Stomach (tissue), 9 donors: ENCODE results near the gene COL16A1. TPM values are rescaled to one million over a fixed set of nuclear protein-coding genes. Genes with fewer than 3 reads are reported as not detected.
A peak's percentile ranks its signal among the peaks of the same experiment; 100 is the strongest.

Experiments used
- DNase-seq, 2 donors: peaks; one replicate each; pipeline versions ENCODE4 v3.0.0 to v3.0.0-alpha.2; 2013 to 2019
- H3K27ac ChIP-seq, 5 donors: fragments of 200-600 bp in 4 of 5; sonication (generic) in 4 of 5; one replicate each; pipeline ENCODE4 v1.5.1; 2013 to 2019; ENCODE audit warnings: mild to moderate bottlenecking in 1 of 5, moderate library complexity in 1 of 5
- H3K27me3 ChIP-seq, 3 donors: fragments of 200-600 bp; sonication (generic); one replicate each; pipeline ENCODE4 v1.5.1; 2017 to 2019; ENCODE audit warnings: mixed run types in 1 of 3
- H3K36me3 ChIP-seq, 4 donors: fragments of 200-600 bp; sonication (generic); 1 replicate in 3 of 4; 2 replicates in 1 of 4; pipeline ENCODE4 v1.5.1; 2016 to 2019
- H3K4me1 ChIP-seq, 4 donors: fragments of 200-600 bp; sonication (generic); one replicate each; pipeline ENCODE4 v1.5.1; 2016 to 2019
- H3K4me3 ChIP-seq, 4 donors: fragments of 200-600 bp; sonication (generic) in 3 of 4; one replicate each; pipeline ENCODE4 v1.5.1; 2016 to 2019; ENCODE audit warnings: mild to moderate bottlenecking in 1 of 4
- H3K9me3 ChIP-seq, 4 donors: fragments of 200-600 bp; sonication (generic); one replicate each; pipeline ENCODE4 v1.5.1; 2016 to 2019
- CTCF ChIP-seq, 7 experiments: fragments of 450-650 bp in 4 of 7; fragments of 200-600 bp in 3 of 7; sonication (generic) in 3 of 7; IDR thresholded peaks; one replicate each; pipeline ENCODE4 v1.5.1; 2016 to 2019; ENCODE audit warnings: antibody characterized with exemption in 7 of 7, control low read depth in 2 of 7, mild to moderate bottlenecking in 1 of 7
- EP300 ChIP-seq: sonication (generic); formaldehyde crosslinking; IDR thresholded peaks from one replicate; pipeline ENCODE4 v1.6.1; 2017; ENCODE audit warnings: antibody characterized with exemption
- POLR2A ChIP-seq, 4 donors: fragments of 450-650 bp; IDR thresholded peaks; one replicate each; pipeline ENCODE4 v1.6.1; 2016; ENCODE audit warnings: antibody characterized with exemption in 4 of 4, control low read depth in 2 of 4, mild to moderate bottlenecking in 1 of 4, moderate library complexity in 1 of 4
- POLR2AphosphoS5 ChIP-seq, 3 donors: sonication (generic); formaldehyde crosslinking; IDR thresholded peaks; one replicate each; pipeline ENCODE4 v1.6.1; 2016; ENCODE audit warnings: antibody characterized with exemption in 3 of 3
- WGBS, 5 donors: extraction: QIAGEN DNeasy Blood & Tissue Kit in 3 of 5; methylation state at CpG; one replicate each; pipeline versions ENCODE4 v1.1.5 to v1.1.7; 2013 to 2018; 5-methylcytosine and 5-hydroxymethylcytosine counted together
- intact Hi-C: fragments of 100-400 bp; cut with DNase I; formaldehyde crosslinking; loops from one replicate; pipeline ENCODE4 v1.15.1; 2023; ENCODE audit warnings: low total_unique reads
- polyA plus RNA-seq, 3 donors: library from polyadenylated mRNA; stranded (reverse); fragments of 200-250 nt; gene quantifications; one replicate each; pipeline ENCODE4 v1.2.3, GENCODE V29; 2013
- total RNA-seq, 5 donors: library from RNA; depleted of rRNA; stranded (reverse); fragments of >200 nt; gene quantifications; one replicate each; pipeline versions ENCODE4 v1.1.0 to v1.2.3, GENCODE V29; 2014 to 2016
- donor health status: healthy with polysubstance abuse.
- donor health status: Bipolar disorder and iron deficiency.
- donor health status: healthy.

COL16A1 gene
- total and polyA plus RNA-seq, 8 donors, result 19.8 to 127 (median 74.1) TPM

GRCh38 chr1:31687601-31688000, 16.2 kb downstream of the COL16A1 start:
- peaks cover 0 to 25% (median 5%) of the 10 kb centered on the region in 4 donors for H3K4me1 ChIP-seq
- 72 to 88% (median 84%) methylated on average over 8 of the region's 8 CpGs for WGBS, 5 donors
- intact Hi-C loops, result no loop called here
- H3K36me3 ChIP-seq, result peaks cover 3 to 82% (median 55%) of the 10 kb centered on the region in 4 donors
- DNase-seq, result no peak
- no peak for TF ChIP-seq EP300
- H3K27me3 ChIP-seq, result no peaks in the 10 kb centered on the region
- no peak overlapping the region for H3K4me3 ChIP-seq
- peak overlapping the region in 1 of 5 donors; percentile 64 for H3K27ac ChIP-seq
- no peaks in the 10 kb centered on the region for H3K9me3 ChIP-seq

GRCh38 chr1:31685795-31686194, 18.0 kb downstream of the COL16A1 start:
- intact Hi-C loops, result no loop called here
- H3K36me3 ChIP-seq, result peaks cover 10 to 84% (median 63%) of the 10 kb centered on the region in 4 donors
- 80 to 85% (median 81%) methylated on average over 8 of the region's 8 CpGs for WGBS, 5 donors
- DNase-seq, result no peak
- no peak overlapping the region for H3K27ac ChIP-seq
- H3K4me1 ChIP-seq, result peaks cover 0 to 25% (median 5%) of the 10 kb centered on the region in 4 donors
- H3K27me3 ChIP-seq, result no peaks in the 10 kb centered on the region
- no peak for TF ChIP-seq EP300
- no peak for TF ChIP-seq CTCF (IDR thresholded peaks at IDR 0.05)
- TF ChIP-seq POLR2A (IDR thresholded peaks at IDR 0.05), result no peak
- no peak for TF ChIP-seq POLR2AphosphoS5 (IDR thresholded peaks at IDR 0.05)
- no peak overlapping the region for H3K4me3 ChIP-seq
- H3K9me3 ChIP-seq, result no peaks in the 10 kb centered on the region

- peaks cover 16 to 87% (median 67%) of the 10 kb centered on the region in 4 donors for H3K36me3 ChIP-seq
- no peak overlapping the region for H3K27ac ChIP-seq
- H3K4me1 ChIP-seq, result peaks cover 0 to 25% (median 5%) of the 10 kb centered on the region in 4 donors
- WGBS, 5 donors, result 47 to 71% (median 54%) methylated on average over 8 to 11 of the region's 11 CpGs
- peak in 4 of 7 experiments; percentile 34 to 42 (median 36) for TF ChIP-seq CTCF (IDR thresholded peaks at IDR 0.05)
- no peak for TF ChIP-seq POLR2AphosphoS5 (IDR thresholded peaks at IDR 0.05)
- no peak for TF ChIP-seq POLR2A (IDR thresholded peaks at IDR 0.05)
- no peaks in the 10 kb centered on the region for H3K27me3 ChIP-seq
- no peak overlapping the region for H3K4me3 ChIP-seq
- no peaks in the 10 kb centered on the region for H3K9me3 ChIP-seq
- intact Hi-C loops, result no loop called here
- DNase-seq, result peak in 1 of 2 donors; percentile 56
Observed at GRCh38 chr1:31683997-31684396, 19.8 kb downstream of the COL16A1 start.

GRCh38 chr1:31681415-31681814, 22.4 kb downstream of the COL16A1 start:
- no peak for DNase-seq
- 37 to 75% (median 68%) methylated on average over 4 to 9 of the region's 9 CpGs for WGBS, 5 donors
- Histone ChIP-seq H3K4me3 (no peak overlapping the region), H3K4me1 (peaks cover 0 to 3% (median 0%) of the 10 kb centered on the region in 4 donors), H3K36me3 (peaks cover 16 to 97% (median 63%) of the 10 kb centered on the region in 4 donors), H3K27me3 (no peaks in the 10 kb centered on the region), H3K27ac (peak overlapping the region in 2 of 5 donors; percentile 7 to 21), H3K9me3 (no peaks in the 10 kb centered on the region)
- intact Hi-C loops, result no loop called here
- TF ChIP-seq POLR2A (IDR thresholded peaks at IDR 0.05), result no peak
- TF ChIP-seq EP300, result no peak
- no peak for TF ChIP-seq CTCF (IDR thresholded peaks at IDR 0.05)
- no peak for TF ChIP-seq POLR2AphosphoS5 (IDR thresholded peaks at IDR 0.05)

- DNase-seq, result no peak
- Histone ChIP-seq H3K27ac (no peak overlapping the region), H3K4me1 (peaks cover 0 to 14% (median 3%) of the 10 kb centered on the region in 4 donors), H3K27me3 (no peaks in the 10 kb centered on the region), H3K36me3 (peaks cover 14 to 81% (median 51%) of the 10 kb centered on the region in 4 donors), H3K4me3 (no peak overlapping the region), H3K9me3 (no peaks in the 10 kb centered on the region)
- 75 to 87% (median 83%) methylated on average over 18 to 23 of the region's 23 CpGs for WGBS, 5 donors
- TF ChIP-seq EP300 (no peak), POLR2A (IDR thresholded peaks at IDR 0.05) (no peak), POLR2AphosphoS5 (IDR thresholded peaks at IDR 0.05) (no peak), CTCF (IDR thresholded peaks at IDR 0.05) (no peak)
- intact Hi-C loops, result no loop called here
Observed at GRCh38 chr1:31679676-31680230, 24.1 kb downstream of the COL16A1 start.
